ENCODE results near the gene ANTXR1. TPM values are rescaled to one million over a fixed set of nuclear protein-coding genes. Genes with fewer than 3 reads are reported as not detected.

ANTXR1 gene
- total RNA-seq, 4 donors from 2014 or later, result 7.1 to 101 (median 15.8) TPM

GRCh38 chr2:69003731-69004130, 9.2 kb upstream of the ANTXR1 start:
- in situ Hi-C loops (cut with MboI; ENCODE audit: low pct_ligation_motif_present in 1 of 4, low pct_unique_long_range_greater_than_20kb in 1 of 4, low sequenced_read_pairs in 3 of 4) (loop anchor here in 1 of 4 donors (10.0 kb wide), 1 partner anchor 301 kb away; no protein-coding TSS in a partner anchor), intact Hi-C loops (cut with DNase I; ENCODE audit: low total_unique reads) (no loop called here)
- 77 to 82% methylated on average over 2 of the region's 2 CpGs for WGBS, 2 donors (ENCODE audit: low coverage in 1 of 2)

DNA sequence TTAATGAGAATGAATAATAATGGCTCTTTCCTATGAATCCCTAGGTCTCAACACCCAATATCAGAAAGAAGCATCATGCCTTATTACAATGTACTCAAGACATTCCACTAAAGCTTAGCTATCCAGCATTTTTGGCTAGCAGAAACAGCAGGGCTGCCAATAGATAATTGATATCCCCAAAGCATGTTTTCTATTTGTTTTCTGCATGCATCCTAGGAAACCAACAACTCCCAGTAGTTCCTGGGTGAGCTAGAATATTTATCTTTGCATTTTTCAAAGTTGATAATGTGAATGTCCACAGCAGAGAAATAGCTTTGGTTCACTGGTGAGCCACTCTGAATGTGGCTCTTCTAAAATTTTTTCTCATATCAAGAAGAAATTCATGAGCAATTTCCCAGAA, 5.8 kb upstream of the ANTXR1 start:
- Histone ChIP-seq H3K36me3 (no peaks in the 10 kb centered on the region), H3K27me3 (no peaks in the 10 kb centered on the region), H3K27ac (no peak overlapping the region), H3K4me1 (no peaks in the 10 kb centered on the region), H3K4me3 (no peak overlapping the region), H3K9me3 (no peaks in the 10 kb centered on the region)
- no peak for TF ChIP-seq EP300 (IDR thresholded peaks at IDR 0.05; ENCODE audit: low read depth)
- TF ChIP-seq POLR2AphosphoS5 (IDR thresholded peaks at IDR 0.05), result no peak
- TF ChIP-seq, protein P1, sequence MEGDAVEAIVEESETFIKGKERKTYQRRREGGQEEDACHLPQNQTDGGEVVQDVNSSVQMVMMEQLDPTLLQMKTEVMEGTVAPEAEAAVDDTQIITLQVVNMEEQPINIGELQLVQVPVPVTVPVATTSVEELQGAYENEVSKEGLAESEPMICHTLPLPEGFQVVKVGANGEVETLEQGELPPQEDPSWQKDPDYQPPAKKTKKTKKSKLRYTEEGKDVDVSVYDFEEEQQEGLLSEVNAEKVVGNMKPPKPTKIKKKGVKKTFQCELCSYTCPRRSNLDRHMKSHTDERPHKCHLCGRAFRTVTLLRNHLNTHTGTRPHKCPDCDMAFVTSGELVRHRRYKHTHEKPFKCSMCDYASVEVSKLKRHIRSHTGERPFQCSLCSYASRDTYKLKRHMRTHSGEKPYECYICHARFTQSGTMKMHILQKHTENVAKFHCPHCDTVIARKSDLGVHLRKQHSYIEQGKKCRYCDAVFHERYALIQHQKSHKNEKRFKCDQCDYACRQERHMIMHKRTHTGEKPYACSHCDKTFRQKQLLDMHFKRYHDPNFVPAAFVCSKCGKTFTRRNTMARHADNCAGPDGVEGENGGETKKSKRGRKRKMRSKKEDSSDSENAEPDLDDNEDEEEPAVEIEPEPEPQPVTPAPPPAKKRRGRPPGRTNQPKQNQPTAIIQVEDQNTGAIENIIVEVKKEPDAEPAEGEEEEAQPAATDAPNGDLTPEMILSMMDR (IDR thresholded peaks at IDR 0.05), result no peak
- TF ChIP-seq POLR2A (IDR thresholded peaks at IDR 0.05), result no peak
- in situ Hi-C loops (cut with MboI; ENCODE audit: low pct_ligation_motif_present in 1 of 4, low pct_unique_long_range_greater_than_20kb in 1 of 4, low sequenced_read_pairs in 3 of 4), result loop anchor here in 1 of 4 donors (10.0 kb wide), 1 partner anchor 298 kb away; no protein-coding TSS in a partner anchor
- DNase-seq, result no peak
- intact Hi-C loops (cut with DNase I; ENCODE audit: low total_unique reads), result no loop called here

More at GRCh38 chr2:69003731-69004130, 9.2 kb upstream of the ANTXR1 start:
- no peaks in the 10 kb centered on the region for H3K36me3 ChIP-seq
- H3K4me1 ChIP-seq, result no peaks in the 10 kb centered on the region
- peaks cover 4 to 5% of the 10 kb centered on the region in 2 donors for H3K9me3 ChIP-seq
- no peak overlapping the region for H3K27ac ChIP-seq
- no peaks in the 10 kb centered on the region for H3K27me3 ChIP-seq
- TF ChIP-seq, protein P1 (IDR thresholded peaks at IDR 0.05), result no peak
- TF ChIP-seq EP300 (IDR thresholded peaks at IDR 0.05; ENCODE audit: low read depth) (no peak), POLR2A (IDR thresholded peaks at IDR 0.05) (no peak), POLR2AphosphoS5 (IDR thresholded peaks at IDR 0.05) (no peak)
- H3K4me3 ChIP-seq, result no peak overlapping the region
- no peak for DNase-seq

DNA sequence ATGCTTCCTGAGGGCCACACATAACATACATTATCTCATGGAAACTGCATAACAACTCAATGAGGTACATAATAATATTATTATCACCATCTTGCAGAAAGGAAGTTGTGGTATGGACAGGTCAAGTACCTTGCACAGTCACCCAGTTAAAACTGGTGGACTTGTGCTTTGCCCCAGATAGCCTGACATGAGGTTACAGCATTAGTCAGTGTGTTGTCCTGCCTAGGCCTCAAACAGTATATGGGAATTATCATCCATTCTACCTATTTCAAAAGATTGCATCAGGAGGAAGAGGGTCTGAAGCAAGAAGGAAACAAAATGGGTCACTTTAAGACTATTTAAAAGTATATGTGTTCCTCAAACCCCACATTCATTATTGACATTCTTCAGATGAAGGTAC, 5.4 kb upstream of the ANTXR1 start:
- peaks cover 0 to 4% (median 2%) of the 10 kb centered on the region in 4 donors for H3K4me1 ChIP-seq
- H3K9me3 ChIP-seq, result no peaks in the 10 kb centered on the region
- H3K36me3 ChIP-seq, result no peaks in the 10 kb centered on the region
- intact Hi-C loops (cut with DNase I; ENCODE audit: low total_unique reads), result no loop called here
- no peak for DNase-seq
- H3K27me3 ChIP-seq, result peaks cover 2% of the 10 kb centered on the region
- H3K27ac ChIP-seq, result no peak overlapping the region
- H3K4me3 ChIP-seq, result no peak overlapping the region
- in situ Hi-C loops (cut with MboI; ENCODE audit: low pct_ligation_motif_present in 1 of 4, low pct_unique_long_range_greater_than_20kb in 1 of 4, low sequenced_read_pairs in 3 of 4), result loop anchor here in 1 of 4 donors (10.0 kb wide), 1 partner anchor 297 kb away; no protein-coding TSS in a partner anchor
- TF ChIP-seq EP300 (IDR thresholded peaks at IDR 0.05; ENCODE audit: low read depth), result no peak
- TF ChIP-seq, protein P1 (IDR thresholded peaks at IDR 0.05), result no peak

DNA sequence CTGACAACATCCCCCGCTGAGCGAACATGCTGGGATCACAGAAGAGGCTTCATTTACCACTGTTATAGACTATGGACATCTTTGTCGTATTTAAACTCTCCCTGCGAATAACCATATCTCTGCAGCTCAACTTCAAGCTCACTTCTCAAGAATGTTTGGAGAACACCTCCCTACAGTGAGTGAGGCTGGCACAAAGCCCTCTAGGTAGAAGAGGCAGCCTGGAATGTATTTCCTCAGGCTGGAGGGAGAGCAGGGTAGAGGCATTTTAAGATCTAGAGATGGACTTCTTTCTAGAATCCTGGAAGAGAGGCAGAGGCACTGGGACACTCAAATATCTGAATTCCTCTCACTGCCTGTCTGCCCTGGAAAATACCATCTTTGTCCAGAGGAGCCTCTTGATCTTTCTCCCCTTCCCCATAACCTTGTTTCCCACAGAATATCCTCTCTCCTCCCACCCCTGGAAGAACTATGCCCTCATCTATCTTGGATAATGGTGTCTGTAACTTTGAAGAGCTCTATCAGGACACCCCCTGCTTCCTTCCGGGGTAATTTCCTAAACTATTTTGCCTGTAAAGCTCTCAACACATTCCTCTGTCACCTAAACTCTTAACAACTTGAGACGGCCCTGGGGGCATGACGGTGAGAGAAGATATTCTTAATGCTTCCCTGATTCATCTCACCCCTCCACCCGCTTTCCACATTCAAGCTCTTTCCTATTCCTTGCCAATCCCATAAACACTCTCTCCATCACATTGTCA, 2.4 kb upstream of the ANTXR1 start:
- WGBS, 2 donors (ENCODE audit: low coverage in 1 of 2), result 68 to 71% methylated on average over 7 to 8 of the region's 8 CpGs
- Histone ChIP-seq H3K36me3 (no peaks in the 10 kb centered on the region), H3K27ac (no peak overlapping the region), H3K4me1 (peaks cover 0 to 30% (median 11%) of the 10 kb centered on the region in 4 donors), H3K4me3 (no peak overlapping the region), H3K9me3 (no peaks in the 10 kb centered on the region), H3K27me3 (peaks cover 32% of the 10 kb centered on the region)
- no peak for DNase-seq
- intact Hi-C loops (cut with DNase I; ENCODE audit: low total_unique reads) (loop anchor here (2.0 kb wide), 1 partner anchor 76 kb away; no protein-coding TSS in a partner anchor), in situ Hi-C loops (cut with MboI; ENCODE audit: low pct_ligation_motif_present in 1 of 4, low pct_unique_long_range_greater_than_20kb in 1 of 4, low sequenced_read_pairs in 3 of 4) (loop anchor here in 2 of 4 donors (10.0 kb wide), 1 partner anchor 294 kb away; no protein-coding TSS in a partner anchor)
- TF ChIP-seq POLR2A (IDR thresholded peaks at IDR 0.05) (no peak), EP300 (IDR thresholded peaks at IDR 0.05; ENCODE audit: low read depth) (no peak), POLR2AphosphoS5 (IDR thresholded peaks at IDR 0.05) (no peak)
- TF ChIP-seq, protein P1 (IDR thresholded peaks at IDR 0.05), result no peak
